A549 (cell line): ENCODE results near the gene TRAPPC6A. TPM values are rescaled to one million over a fixed set of nuclear protein-coding genes. Genes with fewer than 3 reads are reported as not detected.

Experiments
- ATAC-seq, 2 experiments: fragments of 200-7000 bp in 1 of 2; fragments of >200 bp in 1 of 2; cut with Nextera tagmentation in 1 of 2; cut with Tn5 transposase in 1 of 2; 3 replicates each; pipeline versions ENCODE4 v1.8.0 to v1.9.1; 2018 to 2020; ENCODE audit warnings: mild to moderate bottlenecking in 1 of 2, moderate library complexity in 1 of 2
- CTCF ChIA-PET: fragments of 300-600 bp; sonication (Branson Sonifier 250); formaldehyde crosslinking; extraction: SDS; loops from one replicate; lab custom pipeline; 2021; ENCODE audit warnings: antibody characterized with exemption, inconsistent platforms; lab: Yijun Ruan, JAX
- POLR2A ChIA-PET: fragments of 350-600 bp; formaldehyde crosslinking; extraction: SDS; loops from one replicate; lab custom pipeline; 2021; ENCODE audit warnings: antibody characterized with exemption, inconsistent platforms; lab: Yijun Ruan, JAX
- DNase-seq, 2 experiments: peaks; one replicate each; pipeline versions ENCODE4 v3.0.0 to v3.0.0-alpha.2; 2011 to 2016; ENCODE audit warnings: low read depth in 1 of 2, low spot score in 1 of 2
- FAIRE-seq: peaks from 2 replicates; lab custom pipeline; 2011; peaks lifted over from hg19 to GRCh38; lab: Jason Lieb, UNC
- H3K27ac ChIP-seq, 2 experiments: fragments of >200 bp; sonication (Bioruptor Twin); formaldehyde crosslinking; 3 replicates each; pipeline ENCODE4 v1.5.1; 2016 to 2017
- H3K4me1 ChIP-seq: fragments of >200 bp; sonication (Bioruptor Twin); formaldehyde crosslinking; 3 replicates; pipeline ENCODE4 v1.6.1; 2016
- H3K4me2 ChIP-seq: fragments of >200 bp; sonication (Bioruptor Twin); formaldehyde crosslinking; 3 replicates; pipeline ENCODE4 v1.6.1; 2016
- H3K4me3 ChIP-seq: fragments of >200 bp; sonication (Bioruptor Twin); formaldehyde crosslinking; 3 replicates; pipeline ENCODE4 v1.5.1; 2016
- H3K9me3 ChIP-seq: fragments of >200 bp; sonication (Bioruptor Twin); formaldehyde crosslinking; 3 replicates; pipeline ENCODE4 v1.6.1; 2016
- ATOH8 ChIP-seq: fragments of 250-450 bp; sonication (Bioruptor Pico); IDR thresholded peaks from 2 replicates; pipeline ENCODE4 v1.5.0; 2020; ENCODE audit warnings: low read depth, mild to moderate bottlenecking, moderate library complexity
- BHLHE40 ChIP-seq: IDR thresholded peaks from 2 replicates; pipeline ENCODE4 v1.6.1; 2012; ENCODE audit warnings: low read depth, low read length, inconsistent platforms
- CBX2 ChIP-seq: fragments of 200-600 bp; sonication (generic); IDR thresholded peaks from 2 replicates; pipeline ENCODE4 v1.6.1; 2016; ENCODE audit warnings: low read depth, mild to moderate bottlenecking, borderline replicate concordance
- CEBPB ChIP-seq, 2 experiments: fragments of >200 bp in 1 of 2; sonication (Bioruptor Twin) in 1 of 2; formaldehyde crosslinking in 1 of 2; IDR thresholded peaks; 2 replicates each; pipeline ENCODE4 v1.6.1; 2012 to 2016
- E2F6 ChIP-seq: IDR thresholded peaks from 2 replicates; pipeline ENCODE4 v1.6.1; 2012; ENCODE audit warnings: low read depth, borderline replicate concordance
- EHMT2 ChIP-seq: fragments of 200-600 bp; sonication (generic); IDR thresholded peaks from 2 replicates; pipeline ENCODE4 v1.6.1; 2016; ENCODE audit warnings: antibody characterized with exemption, low read depth, mild to moderate bottlenecking, moderate library complexity
- ESRRA ChIP-seq: fragments of 150-350 bp; IDR thresholded peaks from 2 replicates; pipeline ENCODE4 v1.6.1; 2014; ENCODE audit warnings: mild to moderate bottlenecking, low read length, borderline replicate concordance
- HEYL ChIP-seq: fragments of 250-450 bp; sonication (Bioruptor Pico); IDR thresholded peaks from 2 replicates; pipeline ENCODE4 v1.8.0; 2021; ENCODE audit warnings: mild to moderate bottlenecking, moderate library complexity
- HMGXB4 ChIP-seq: fragments of 250-450 bp; sonication (Bioruptor Pico); IDR thresholded peaks from 2 replicates; pipeline ENCODE4 v1.5.0; 2021; ENCODE audit warnings: mild to moderate bottlenecking, moderate library complexity, borderline replicate concordance
- HOXB5 ChIP-seq: fragments of 250-450 bp; sonication (Bioruptor Pico); IDR thresholded peaks from 2 replicates; pipeline ENCODE4 v1.5.0; 2020; ENCODE audit warnings: mild to moderate bottlenecking, moderate library complexity
- JUN ChIP-seq, 2 experiments: fragments of >200 bp; sonication (Bioruptor Twin); formaldehyde crosslinking; IDR thresholded peaks; 2 replicates in 1 of 2; 3 replicates in 1 of 2; pipeline ENCODE4 v1.6.1; 2016 to 2017
- MAX ChIP-seq: IDR thresholded peaks from 2 replicates; pipeline ENCODE4 v1.6.1; 2012
- POLR2A ChIP-seq: IDR thresholded peaks from 2 replicates; pipeline ENCODE4 v1.6.1; 2012; ENCODE audit warnings: mild to moderate bottlenecking, low read length
- RFX5 ChIP-seq: fragments of 450-650 bp; IDR thresholded peaks from 2 replicates; pipeline ENCODE4 v1.7.1; 2014; ENCODE audit warnings: antibody characterized with exemption, mild to moderate bottlenecking, moderate library complexity
- RNF2 ChIP-seq: fragments of 200-600 bp; sonication (generic); IDR thresholded peaks from 2 replicates; pipeline ENCODE4 v1.6.1; 2016; ENCODE audit warnings: low read depth, mild to moderate bottlenecking, antibody characterized with exemption, moderate library complexity, borderline replicate concordance
- USF2 ChIP-seq: fragments of 450-650 bp; IDR thresholded peaks from 2 replicates; pipeline ENCODE4 v1.6.1; 2014; ENCODE audit warnings: antibody characterized with exemption
- WGBS: methylation state at CpG from one replicate; pipeline ENCODE4 v1.1.6; 2017; ENCODE audit errors: missing lambda C conversion rate; 5-methylcytosine and 5-hydroxymethylcytosine counted together
- polyA plus RNA-seq, 4 experiments: library from polyadenylated mRNA; depleted of rRNA in 3 of 4; stranded (reverse); fragments of >200 nt; fragmentation: RNase III in 1 of 4; extraction: RNeasy Plus Mini Kit Qiagen cat#74134 plus additional on column Dnase treatment in 1 of 4; gene quantifications; 2 replicates in 3 of 4; 3 replicates in 1 of 4; pipeline ENCODE4 v1.2.3, GENCODE V29; 2011 to 2017
- TF ChIP-seq, protein P1 (sequence below): fragments of 200-600 bp; sonication (generic); IDR thresholded peaks from 2 replicates; pipeline ENCODE4 v1.6.1; 2016; ENCODE audit warnings: antibody characterized with exemption, mild to moderate bottlenecking, moderate library complexity
- TF ChIP-seq, protein P2 (sequence below): fragments of >200 bp; sonication (Bioruptor Twin); formaldehyde crosslinking; IDR thresholded peaks from 2 replicates; pipeline ENCODE4 v1.6.1; 2016
- TF ChIP-seq, protein P3 (sequence below): fragments of >200 bp; sonication (Bioruptor Twin); formaldehyde crosslinking; IDR thresholded peaks from 3 replicates; pipeline ENCODE4 v1.5.1; 2016

TRAPPC6A gene
- polyA plus RNA-seq, 2 of the 4 experiments (the other 2 are of a cell fraction) = 28.5 to 29.8 TPM

- Histone ChIP-seq H3K4me2 (no peak overlapping the region), H3K9me3 (no peaks in the 10 kb centered on the region), H3K4me1 (peaks cover 21% of the 10 kb centered on the region; the same call in 2 of the 3 replicates), H3K27ac (no peak overlapping the region; a peak in 1 of 6 replicates), H3K4me3 (no peak overlapping the region)
- no peak for FAIRE-seq
- no peak for ATAC-seq
- DNase-seq = no peak
- ChIA-PET POLR2A (interaction anchor here (0.6 to 1.0 kb wide), 2 partner anchors 31 to 58 kb away, joined by 3 read pairs; no protein-coding TSS in a partner anchor), CTCF (interaction anchor here (1.0 to 1.8 kb wide), 9 partner anchors 8 to 91 kb away, joined by 3 to 9 read pairs (median 5); no protein-coding TSS in a partner anchor)
- 90% methylated on average over 4 of the region's 4 CpGs for WGBS
- TF ChIP-seq RFX5 = no peak
- TF ChIP-seq CEBPB (IDR thresholded peaks at IDR 0.05) = no peak
- TF ChIP-seq, protein P1, sequence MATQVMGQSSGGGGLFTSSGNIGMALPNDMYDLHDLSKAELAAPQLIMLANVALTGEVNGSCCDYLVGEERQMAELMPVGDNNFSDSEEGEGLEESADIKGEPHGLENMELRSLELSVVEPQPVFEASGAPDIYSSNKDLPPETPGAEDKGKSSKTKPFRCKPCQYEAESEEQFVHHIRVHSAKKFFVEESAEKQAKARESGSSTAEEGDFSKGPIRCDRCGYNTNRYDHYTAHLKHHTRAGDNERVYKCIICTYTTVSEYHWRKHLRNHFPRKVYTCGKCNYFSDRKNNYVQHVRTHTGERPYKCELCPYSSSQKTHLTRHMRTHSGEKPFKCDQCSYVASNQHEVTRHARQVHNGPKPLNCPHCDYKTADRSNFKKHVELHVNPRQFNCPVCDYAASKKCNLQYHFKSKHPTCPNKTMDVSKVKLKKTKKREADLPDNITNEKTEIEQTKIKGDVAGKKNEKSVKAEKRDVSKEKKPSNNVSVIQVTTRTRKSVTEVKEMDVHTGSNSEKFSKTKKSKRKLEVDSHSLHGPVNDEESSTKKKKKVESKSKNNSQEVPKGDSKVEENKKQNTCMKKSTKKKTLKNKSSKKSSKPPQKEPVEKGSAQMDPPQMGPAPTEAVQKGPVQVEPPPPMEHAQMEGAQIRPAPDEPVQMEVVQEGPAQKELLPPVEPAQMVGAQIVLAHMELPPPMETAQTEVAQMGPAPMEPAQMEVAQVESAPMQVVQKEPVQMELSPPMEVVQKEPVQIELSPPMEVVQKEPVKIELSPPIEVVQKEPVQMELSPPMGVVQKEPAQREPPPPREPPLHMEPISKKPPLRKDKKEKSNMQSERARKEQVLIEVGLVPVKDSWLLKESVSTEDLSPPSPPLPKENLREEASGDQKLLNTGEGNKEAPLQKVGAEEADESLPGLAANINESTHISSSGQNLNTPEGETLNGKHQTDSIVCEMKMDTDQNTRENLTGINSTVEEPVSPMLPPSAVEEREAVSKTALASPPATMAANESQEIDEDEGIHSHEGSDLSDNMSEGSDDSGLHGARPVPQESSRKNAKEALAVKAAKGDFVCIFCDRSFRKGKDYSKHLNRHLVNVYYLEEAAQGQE = no peak
- TF ChIP-seq, protein P2, sequence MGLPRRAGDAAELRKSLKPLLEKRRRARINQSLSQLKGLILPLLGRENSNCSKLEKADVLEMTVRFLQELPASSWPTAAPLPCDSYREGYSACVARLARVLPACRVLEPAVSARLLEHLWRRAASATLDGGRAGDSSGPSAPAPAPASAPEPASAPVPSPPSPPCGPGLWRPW = no peak
- TF ChIP-seq POLR2A = no peak
- no peak for TF ChIP-seq EHMT2
- no peak for TF ChIP-seq HOXB5 (CRISPR knock-in tag)
- no peak for TF ChIP-seq ESRRA
- TF ChIP-seq USF2 = no peak
- TF ChIP-seq BHLHE40 = no peak
- TF ChIP-seq, protein P3, sequence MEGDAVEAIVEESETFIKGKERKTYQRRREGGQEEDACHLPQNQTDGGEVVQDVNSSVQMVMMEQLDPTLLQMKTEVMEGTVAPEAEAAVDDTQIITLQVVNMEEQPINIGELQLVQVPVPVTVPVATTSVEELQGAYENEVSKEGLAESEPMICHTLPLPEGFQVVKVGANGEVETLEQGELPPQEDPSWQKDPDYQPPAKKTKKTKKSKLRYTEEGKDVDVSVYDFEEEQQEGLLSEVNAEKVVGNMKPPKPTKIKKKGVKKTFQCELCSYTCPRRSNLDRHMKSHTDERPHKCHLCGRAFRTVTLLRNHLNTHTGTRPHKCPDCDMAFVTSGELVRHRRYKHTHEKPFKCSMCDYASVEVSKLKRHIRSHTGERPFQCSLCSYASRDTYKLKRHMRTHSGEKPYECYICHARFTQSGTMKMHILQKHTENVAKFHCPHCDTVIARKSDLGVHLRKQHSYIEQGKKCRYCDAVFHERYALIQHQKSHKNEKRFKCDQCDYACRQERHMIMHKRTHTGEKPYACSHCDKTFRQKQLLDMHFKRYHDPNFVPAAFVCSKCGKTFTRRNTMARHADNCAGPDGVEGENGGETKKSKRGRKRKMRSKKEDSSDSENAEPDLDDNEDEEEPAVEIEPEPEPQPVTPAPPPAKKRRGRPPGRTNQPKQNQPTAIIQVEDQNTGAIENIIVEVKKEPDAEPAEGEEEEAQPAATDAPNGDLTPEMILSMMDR = no peak
- TF ChIP-seq JUN (IDR thresholded peaks at IDR 0.05) = no peak
- TF ChIP-seq HMGXB4 (CRISPR knock-in tag) = no peak
- TF ChIP-seq ATOH8 (CRISPR knock-in tag) = no peak
Observed at GRCh38 chr19:45150180-45150579, 27.9 kb downstream of the TRAPPC6A start.

DNA sequence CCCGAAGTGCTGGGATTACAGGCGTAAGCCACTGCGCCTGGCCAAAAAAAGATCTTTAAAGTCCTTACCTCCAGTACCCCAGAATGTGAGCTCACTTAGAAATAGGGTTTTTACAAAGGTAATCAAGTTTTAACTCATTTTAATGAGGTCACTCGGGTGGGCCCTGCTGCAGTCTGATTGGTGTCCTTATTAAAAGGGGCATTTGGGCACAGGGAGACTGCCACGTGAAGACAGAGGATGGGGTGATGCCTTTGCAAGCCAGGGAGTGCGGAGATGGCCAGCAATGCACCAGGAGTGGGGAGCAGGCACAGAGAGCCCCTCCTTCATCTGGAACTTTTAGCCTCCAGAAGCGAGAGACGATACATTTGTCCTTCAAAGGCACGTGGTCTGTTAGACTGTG lies 28.9 kb downstream of the TRAPPC6A start:
- Histone ChIP-seq H3K4me3 (no peak overlapping the region), H3K4me2 (no peak overlapping the region), H3K4me1 (peaks cover 14% of the 10 kb centered on the region; the same call in 2 of the 3 replicates), H3K9me3 (no peaks in the 10 kb centered on the region), H3K27ac (no peak overlapping the region)
- no peak for TF ChIP-seq BHLHE40
- TF ChIP-seq CBX2 = no peak
- no peak for TF ChIP-seq MAX
- TF ChIP-seq E2F6 = no peak
- TF ChIP-seq, protein P1 = no peak
- no peak for TF ChIP-seq RNF2
- no peak for TF ChIP-seq HEYL
- ChIA-PET POLR2A (no interaction called here), CTCF (interaction anchor here (0.6 to 1.8 kb wide), 10 partner anchors 7 to 90 kb away, joined by 3 to 8 read pairs (median 4); partner anchors contain the start of gene NKPD1)
- DNase-seq (no peak), ATAC-seq (no peak), FAIRE-seq (no peak)
- 91% methylated on average over 9 of the region's 9 CpGs for WGBS
